SK-N-SH (cell line): Measurements from ENCODE around the gene MRI1. TPM values are rescaled to one million over a fixed set of nuclear protein-coding genes. Genes with fewer than 3 reads are reported as not detected.
A peak's percentile ranks its signal among the peaks of the same experiment; 100 is the strongest.

Experiments
- CTCF ChIA-PET: fragments of 300-600, 350-600 bp; formaldehyde crosslinking; extraction: SDS; loops from one replicate; lab custom pipeline; 2021; lab: Yijun Ruan, JAX
- POLR2A ChIA-PET: fragments of 350-600 bp; sonication (Branson Sonifier 250); formaldehyde crosslinking; extraction: SDS; loops from one replicate; lab custom pipeline; 2020; ENCODE audit warnings: antibody characterized with exemption, inconsistent platforms; lab: Yijun Ruan, JAX
- DNase-seq: peaks from one replicate; pipeline ENCODE4 v3.0.0; 2012
- H2AFZ ChIP-seq: fragments of 200-600 bp; sonication (generic); 2 replicates; pipeline ENCODE4 v1.8.1; 2016; ENCODE audit warnings: antibody characterized with exemption, mild to moderate bottlenecking, low read depth
- H3F3A ChIP-seq: fragments of 200-600 bp; sonication (generic); replicated peaks from 2 replicates; pipeline ENCODE3; 2016; ENCODE audit warnings: antibody characterized with exemption, mild to moderate bottlenecking; ENCODE audit not compliant: insufficient read depth
- H3K27ac ChIP-seq, 2 experiments: fragments of 200-500 bp in 1 of 2; fragments of 200-600 bp in 1 of 2; sonication (Bioruptor generic) in 1 of 2; sonication (generic), shearing (Covaris generic) in 1 of 2; 2 replicates each; pipeline versions ENCODE4 v1.5.1 to v1.6.1; 2014 to 2016; ENCODE audit warnings: low read depth in 2 of 2, inconsistent platforms in 1 of 2, low read length in 1 of 2, mild to moderate bottlenecking in 1 of 2, mixed read lengths in 1 of 2
- H3K27me3 ChIP-seq: fragments of 200-600 bp; sonication (generic), shearing (Covaris generic); 2 replicates; pipeline ENCODE4 v1.6.1; 2016; ENCODE audit warnings: mixed run types; ENCODE audit not compliant: insufficient read depth
- H3K36me3 ChIP-seq, 2 experiments: fragments of 200-500 bp in 1 of 2; fragments of 200-600 bp in 1 of 2; sonication (Bioruptor generic) in 1 of 2; sonication (generic) in 1 of 2; replicated peaks in 1 of 2; 2 replicates each; pipeline versions ENCODE3 to v1.5.1; 2014 to 2016; ENCODE audit warnings: low read length in 1 of 2, mild to moderate bottlenecking in 1 of 2; ENCODE audit not compliant: insufficient read depth in 2 of 2, control insufficient read depth in 1 of 2
- H3K4me1 ChIP-seq, 2 experiments: fragments of 200-500 bp in 1 of 2; fragments of 200-600 bp in 1 of 2; sonication (Bioruptor generic) in 1 of 2; sonication (generic), shearing (Covaris generic) in 1 of 2; 2 replicates each; pipeline versions ENCODE4 v1.5.1 to v1.6.1; 2014 to 2016; ENCODE audit warnings: low read depth in 1 of 2, low read length in 1 of 2, mixed run types in 1 of 2; ENCODE audit not compliant: insufficient read depth in 2 of 2, control insufficient read depth in 1 of 2
- H3K4me2 ChIP-seq: fragments of 200-600 bp; sonication (generic), shearing (Covaris generic); 2 replicates; pipeline ENCODE4 v1.6.1; 2017; ENCODE audit warnings: mixed run types
- H3K4me3 ChIP-seq, 2 experiments: fragments of 200-500 bp in 1 of 2; fragments of 200-600 bp in 1 of 2; sonication (Bioruptor generic) in 1 of 2; sonication (generic), shearing (Covaris generic) in 1 of 2; 2 replicates each; pipeline versions ENCODE4 v1.5.1 to v1.8.1; 2014 to 2016; ENCODE audit warnings: low read depth in 2 of 2, inconsistent platforms in 1 of 2, low read length in 1 of 2, mild to moderate bottlenecking in 1 of 2, mixed read lengths in 1 of 2, moderate library complexity in 1 of 2
- H3K79me2 ChIP-seq: fragments of 200-600 bp; sonication (generic); 2 replicates; pipeline ENCODE4 v1.8.1; 2017; ENCODE audit warnings: mild to moderate bottlenecking; ENCODE audit not compliant: insufficient read depth
- H3K9ac ChIP-seq: fragments of 200-600 bp; sonication (generic); 2 replicates; pipeline ENCODE4 v1.6.1; 2017; ENCODE audit warnings: mixed run types
- H3K9me2 ChIP-seq: fragments of 200-600 bp; sonication (generic); 2 replicates; pipeline ENCODE4 v1.6.1; 2017; ENCODE audit warnings: mixed run types
- H3K9me3 ChIP-seq: fragments of 200-600 bp; sonication (generic); 2 replicates; pipeline ENCODE4 v1.6.1; 2017; ENCODE audit warnings: mixed run types, mild to moderate bottlenecking, moderate library complexity
- H4K20me1 ChIP-seq: fragments of 200-600 bp; sonication (generic); 2 replicates; pipeline ENCODE4 v1.6.1; 2017; ENCODE audit warnings: mild to moderate bottlenecking, mixed run types; ENCODE audit not compliant: insufficient read depth
- CTCF ChIP-seq: fragments of 200-600 bp; sonication (generic); IDR thresholded peaks from 2 replicates; pipeline ENCODE4 v1.6.1; 2017; ENCODE audit warnings: antibody characterized with exemption, mild to moderate bottlenecking, moderate library complexity
- ELF1 ChIP-seq: IDR thresholded peaks from 2 replicates; pipeline ENCODE4 v1.4.0; 2012
- FOXJ3 ChIP-seq: sonication (generic); formaldehyde crosslinking; IDR thresholded peaks from 2 replicates; pipeline ENCODE4 v1.5.1; 2020; ENCODE audit warnings: mild to moderate bottlenecking, missing genetic modification reagents
- GABPA ChIP-seq: IDR thresholded peaks from 2 replicates; pipeline ENCODE4 v1.4.0; 2012; ENCODE audit warnings: low read depth, mild to moderate bottlenecking
- JUND ChIP-seq: IDR thresholded peaks from 2 replicates; pipeline ENCODE4 v1.4.0; 2012
- MEF2A ChIP-seq: IDR thresholded peaks from 2 replicates; pipeline ENCODE4 v1.4.0; 2012; ENCODE audit warnings: low read depth, borderline replicate concordance
- NRF1 ChIP-seq: IDR thresholded peaks from 2 replicates; pipeline ENCODE4 v1.6.1; 2012; ENCODE audit warnings: low read depth, mild to moderate bottlenecking, low read length
- RCOR1 ChIP-seq: fragments of 150-350 bp; IDR thresholded peaks from 2 replicates; pipeline ENCODE4 v1.6.1; 2017; ENCODE audit warnings: antibody characterized with exemption, low read length
- USF1 ChIP-seq: IDR thresholded peaks from 2 replicates; pipeline ENCODE4 v1.4.0; 2012; ENCODE audit warnings: low read depth, borderline replicate concordance
- USF2 ChIP-seq: fragments of 150-350 bp; IDR thresholded peaks from 2 replicates; pipeline ENCODE4 v1.6.1; 2017; ENCODE audit warnings: antibody characterized with exemption, low read length, low read depth, borderline replicate concordance
- whole genome bisulfite sequencing: methylation state at CpG from one replicate; pipeline ENCODE4 v1.1.6; 2017; ENCODE audit warnings: low lambda C conversion rate; 5-methylcytosine and 5-hydroxymethylcytosine counted together
- polyA plus RNA-seq, 3 experiments: library from polyadenylated mRNA; depleted of rRNA; stranded (reverse); fragments of >200 nt; gene quantifications; 2 replicates each; pipeline ENCODE4 v1.2.3, GENCODE V29; 2012

MRI1 gene
- polyA plus RNA-seq, 1 of the 3 experiments (the other 2 are of a cell fraction): 49.6 TPM

DNA sequence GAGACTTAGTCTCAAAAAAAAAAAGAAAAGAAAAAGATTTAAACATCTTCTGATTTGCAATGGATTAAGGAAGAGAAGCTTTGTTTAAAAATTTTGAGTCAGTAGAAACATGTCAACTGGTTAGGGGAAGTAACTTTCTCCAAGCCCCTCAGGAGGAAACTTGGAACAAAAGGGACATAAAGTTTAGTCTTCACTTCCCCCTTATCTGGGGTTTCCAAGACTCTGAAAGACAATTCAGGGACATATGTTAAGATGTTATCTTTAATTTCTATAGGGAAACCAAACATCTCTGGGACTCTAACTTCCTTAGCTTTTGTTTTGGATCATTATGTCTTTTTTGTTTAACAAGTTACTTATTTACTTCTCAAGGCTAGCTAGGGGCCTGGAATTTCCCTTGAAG, 20.1 kb upstream of the MRI1 start:
- no peak overlapping the region for H3K9ac ChIP-seq
- POLR2A ChIA-PET: no interaction called here
- H3K4me2 ChIP-seq: no peak overlapping the region
- no peak for DNase-seq
- no peaks in the 10 kb centered on the region for H3K27me3 ChIP-seq
- H3K9me2 ChIP-seq: no peaks in the 10 kb centered on the region
- CTCF ChIA-PET: no interaction called here
- TF ChIP-seq USF1 (no peak), USF2 (no peak), FOXJ3 (CRISPR knock-in tag) (no peak), GABPA (no peak), MEF2A (no peak), JUND (no peak), CTCF (no peak), NRF1 (no peak)
- no peak overlapping the region for H3K4me3 ChIP-seq
- H3K9me3 ChIP-seq: peaks cover 5% of the 10 kb centered on the region; the same call in 1 of the 2 replicates
- peaks cover 0 to 7% of the 10 kb centered on the region in 2 experiments; a peak in 1 of 4 replicates for H3K4me1 ChIP-seq
- H2AFZ ChIP-seq: no peak overlapping the region
- peaks cover 14% of the 10 kb centered on the region for H3K79me2 ChIP-seq
- peaks cover 7% of the 10 kb centered on the region for H3F3A ChIP-seq
- H3K36me3 ChIP-seq: no peaks in the 10 kb centered on the region
- H3K27ac ChIP-seq: no peak overlapping the region
- H4K20me1 ChIP-seq: no peaks in the 10 kb centered on the region

DNA sequence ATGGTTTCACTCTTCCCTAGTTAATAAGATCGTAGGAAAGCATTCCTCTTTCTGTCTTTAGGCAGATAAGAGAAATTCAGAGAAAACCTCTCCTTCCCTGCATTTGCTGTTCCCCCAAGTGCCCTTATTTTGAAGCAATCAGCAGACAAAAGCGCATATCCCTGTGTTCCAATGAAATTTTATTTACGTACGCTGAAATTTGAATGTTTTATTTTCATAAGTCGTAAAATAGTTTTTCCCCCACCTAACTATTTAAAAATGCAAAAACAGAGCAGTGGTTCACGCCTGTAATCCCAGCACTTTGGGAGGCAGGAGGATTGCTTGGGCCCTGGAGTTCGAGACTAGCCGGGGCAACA, 17.2 kb upstream of the MRI1 start:
- Histone ChIP-seq H3K79me2 (peaks cover 31% of the 10 kb centered on the region), H3K4me2 (no peak overlapping the region), H3K9ac (no peak overlapping the region), H2AFZ (peak overlapping the region; percentile 74; the same call in 1 of the 2 replicates), H3K9me2 (no peaks in the 10 kb centered on the region), H3F3A (peaks cover 7% of the 10 kb centered on the region), H3K36me3 (peaks cover 3 to 4% of the 10 kb centered on the region in 2 experiments), H3K27me3 (no peaks in the 10 kb centered on the region), H3K4me1 (peaks cover 0 to 7% of the 10 kb centered on the region in 2 experiments; a peak in 1 of 4 replicates), H3K9me3 (peaks cover 5% of the 10 kb centered on the region; the same call in 1 of the 2 replicates), H4K20me1 (no peaks in the 10 kb centered on the region), H3K27ac (peak overlapping the region in 1 of 2 experiments; percentile 30; a peak in 1 of 4 replicates), H3K4me3 (peak overlapping the region; percentile 69 to 92)
- ChIA-PET POLR2A (interaction anchor here (1.0 to 2.2 kb wide), 5 partner anchors 9 to 128 kb away, joined by 3 to 12 read pairs (median 3); partner anchors contain the start of genes C19orf53 and MRI1), CTCF (no interaction called here)
- no peak for TF ChIP-seq JUND
- no peak for TF ChIP-seq MEF2A
- TF ChIP-seq ELF1: no peak
- TF ChIP-seq RCOR1: no peak
- WGBS: 84% methylated on average over 8 of the region's 8 CpGs
- no peak for DNase-seq
